Ovary (tissue), 9 donors: Measurements from ENCODE around the gene CHRM5. TPM values are rescaled to one million over a fixed set of nuclear protein-coding genes. Genes with fewer than 3 reads are reported as not detected.

Source experiments
- DNase-seq, 5 donors: peaks; one replicate each; pipeline ENCODE4 v3.0.0-alpha.2; 2019 to 2020
- H3K27ac ChIP-seq, 2 donors: fragments of 200-600 bp; one replicate each; pipeline versions ENCODE4 v1.5.1 to v1.8.0; 2019 to 2022
- H3K27me3 ChIP-seq: fragments of 200-600 bp; one replicate; pipeline ENCODE4 v1.8.0; 2022
- H3K36me3 ChIP-seq: fragments of 200-600 bp; sonication (generic); one replicate; pipeline ENCODE4 v1.5.1; 2019
- H3K4me1 ChIP-seq: one replicate; pipeline ENCODE4 v1.8.1; 2013; ENCODE audit warnings: mild to moderate bottlenecking, moderate library complexity; ENCODE audit not compliant: insufficient read depth
- H3K4me3 ChIP-seq: fragments of 200-600 bp; sonication (generic); one replicate; pipeline ENCODE4 v1.5.1; 2017
- H3K9me3 ChIP-seq, 2 donors: fragments of 200-600 bp in 1 of 2; sonication (generic) in 1 of 2; one replicate each; pipeline versions ENCODE4 v1.5.1 to v1.8.1; 2013 to 2019; ENCODE audit warnings: mild to moderate bottlenecking in 1 of 2, moderate library complexity in 1 of 2
- CTCF ChIP-seq, 3 donors: fragments of 450-650 bp in 2 of 3; fragments of 200-600 bp in 1 of 3; IDR thresholded peaks; one replicate each; pipeline versions ENCODE4 v1.5.1 to v1.8.0; 2016 to 2022; ENCODE audit warnings: antibody characterized with exemption in 3 of 3, mild to moderate bottlenecking in 1 of 3
- EP300 ChIP-seq: sonication (generic); formaldehyde crosslinking; IDR thresholded peaks from one replicate; pipeline ENCODE4 v1.6.1; 2017; ENCODE audit warnings: antibody characterized with exemption
- POLR2A ChIP-seq: fragments of 450-650 bp; IDR thresholded peaks from one replicate; pipeline ENCODE4 v1.6.1; 2017; ENCODE audit warnings: antibody characterized with exemption, mild to moderate bottlenecking, moderate library complexity
- WGBS, 3 donors: extraction: QIAGEN DNeasy Blood & Tissue Kit in 1 of 3; methylation state at CpG; one replicate each; pipeline versions ENCODE4 v1.1.5 to v1.1.7; 2013 to 2017; 5-methylcytosine and 5-hydroxymethylcytosine counted together
- intact Hi-C, 4 donors: fragments of 100-400 bp; cut with DNase I; formaldehyde crosslinking; loops; one replicate each; pipeline versions ENCODE4 v1.11.0 to v1.15.1; 2022 to 2023
- polyA plus RNA-seq, 2 donors: library from polyadenylated mRNA; stranded (reverse); fragments of 200-250 nt in 1 of 2; fragments of 350-450 nt in 1 of 2; fragmentation: Illumina TruSeq in 1 of 2; extraction: RNeasy Lipid Tissue Mini Kit (QIAGEN cat#74804) in 1 of 2; gene quantifications; one replicate each; pipeline ENCODE4 v1.2.3, GENCODE V29; 2013 to 2014
- total RNA-seq, 7 donors: library from RNA; depleted of rRNA in 2 of 7; stranded (reverse); fragments of >200 nt in 2 of 7; fragmentation: NEBNext Ultra II Directional in 3 of 7; extraction: Animal tissue kit (Norgen Biotek cat#: 25700) in 3 of 7; gene quantifications; one replicate each; pipeline versions ENCODE4 v1.1.0 to v1.2.4, GENCODE V29; 2016 to 2023
- donor health status: DM: no; HTN: no; CAD: no; lungs with moderate emphysema.
- donor health status: DM: no; HTN: no; CAD: no.
- donor health status: Bipolar disorder and iron deficiency.
- donor health status: DM: yes; HTN: yes; CAD: no.
- donor health status: DM: no; HTN: no; CAD: no.
- donor health status: DM: yes; HTN: yes; CAD: no.

The CHRM5 gene
- total and polyA plus RNA-seq, 9 donors, result 0.08 TPM; not detected in 8

GRCh38 chr15:34076785-34077184 lies 108.5 kb downstream of the CHRM5 start:
- Histone ChIP-seq H3K36me3 (no peaks in the 10 kb centered on the region), H3K4me3 (no peak overlapping the region), H3K9me3 (no peaks in the 10 kb centered on the region), H3K27me3 (no peaks in the 10 kb centered on the region), H3K27ac (no peak overlapping the region), H3K4me1 (no peaks in the 10 kb centered on the region)
- intact Hi-C loops, result no loop called here
- no peak for DNase-seq
- TF ChIP-seq EP300 (no peak), POLR2A (no peak), CTCF (IDR thresholded peaks at IDR 0.05) (no peak)
- WGBS, 3 donors, result 96 to 97% (median 97%) methylated on average over 4 of the region's 4 CpGs

GRCh38 chr15:34078900-34079299 lies 110.6 kb downstream of the CHRM5 start:
- Histone ChIP-seq H3K4me1 (no peaks in the 10 kb centered on the region), H3K4me3 (no peak overlapping the region), H3K36me3 (no peaks in the 10 kb centered on the region), H3K9me3 (no peaks in the 10 kb centered on the region), H3K27ac (no peak overlapping the region), H3K27me3 (no peaks in the 10 kb centered on the region)
- intact Hi-C loops, result no loop called here
- 77 to 82% (median 79%) methylated on average over 3 of the region's 3 CpGs for WGBS, 3 donors
- no peak for TF ChIP-seq CTCF (IDR thresholded peaks at IDR 0.05)
- DNase-seq, result no peak

GRCh38 chr15:34079904-34080303 lies 111.6 kb downstream of the CHRM5 start:
- H3K36me3 ChIP-seq, result no peaks in the 10 kb centered on the region
- no peak for TF ChIP-seq EP300
- TF ChIP-seq POLR2A, result no peak
- TF ChIP-seq CTCF (IDR thresholded peaks at IDR 0.05), result no peak
- DNase-seq, result no peak
- no peaks in the 10 kb centered on the region for H3K4me1 ChIP-seq
- WGBS, 3 donors, result 92 to 96% (median 94%) methylated on average over 4 of the region's 4 CpGs
- intact Hi-C loops, result no loop called here
- H3K27me3 ChIP-seq, result no peaks in the 10 kb centered on the region
- H3K27ac ChIP-seq, result no peak overlapping the region
- no peaks in the 10 kb centered on the region for H3K9me3 ChIP-seq
- H3K4me3 ChIP-seq, result no peak overlapping the region

GRCh38 chr15:34084086-34084485 lies 115.8 kb downstream of the CHRM5 start:
- no peak for DNase-seq
- H3K4me1 ChIP-seq, result no peaks in the 10 kb centered on the region
- H3K36me3 ChIP-seq, result no peaks in the 10 kb centered on the region
- no peak overlapping the region for H3K4me3 ChIP-seq
- 45 to 59% (median 45%) methylated on average over 7 of the region's 7 CpGs for WGBS, 3 donors
- intact Hi-C loops, result no loop called here
- no peak overlapping the region for H3K27ac ChIP-seq
- H3K27me3 ChIP-seq, result no peaks in the 10 kb centered on the region
- no peaks in the 10 kb centered on the region for H3K9me3 ChIP-seq
- TF ChIP-seq CTCF (IDR thresholded peaks at IDR 0.05), result no peak
- no peak for TF ChIP-seq EP300
- TF ChIP-seq POLR2A, result no peak

GRCh38 chr15:34085746-34086145 lies 117.4 kb downstream of the CHRM5 start:
- 74 to 77% (median 75%) methylated on average over 2 of the region's 2 CpGs for WGBS, 3 donors
- H3K9me3 ChIP-seq, result no peaks in the 10 kb centered on the region
- H3K4me1 ChIP-seq, result no peaks in the 10 kb centered on the region
- H3K27me3 ChIP-seq, result no peaks in the 10 kb centered on the region
- H3K4me3 ChIP-seq, result no peak overlapping the region
- no peak overlapping the region for H3K27ac ChIP-seq
- TF ChIP-seq EP300, result no peak
- TF ChIP-seq CTCF (IDR thresholded peaks at IDR 0.05), result no peak
- no peak for TF ChIP-seq POLR2A
- intact Hi-C loops, result no loop called here
- no peaks in the 10 kb centered on the region for H3K36me3 ChIP-seq
- no peak for DNase-seq
